SIG-M5 treated with dmso at 0.1 percent for 504 hours (cell line): ENCODE measurements around the gene SERPINA1.

ENCODE experiments used
- DNase-seq: peaks from one replicate; lab custom pipeline; 2025; ENCODE audit not compliant: unreplicated experiment; lab: John Stamatoyannopoulos, UW

SERPINA1 gene

GRCh38 chr14:94384342-94384741 lies 4.1 kb downstream of the SERPINA1 start:
- no peak for DNase-seq

- no peak for DNase-seq
Measured at GRCh38 chr14:94383777-94384176, 4.6 kb downstream of the SERPINA1 start.

- DNase-seq: no peak
Measured at GRCh38 chr14:94382716-94383596, 5.4 kb downstream of the SERPINA1 start.

- DNase-seq: no peak
Measured at GRCh38 chr14:94382099-94382715, 6.2 kb downstream of the SERPINA1 start.

DNA sequence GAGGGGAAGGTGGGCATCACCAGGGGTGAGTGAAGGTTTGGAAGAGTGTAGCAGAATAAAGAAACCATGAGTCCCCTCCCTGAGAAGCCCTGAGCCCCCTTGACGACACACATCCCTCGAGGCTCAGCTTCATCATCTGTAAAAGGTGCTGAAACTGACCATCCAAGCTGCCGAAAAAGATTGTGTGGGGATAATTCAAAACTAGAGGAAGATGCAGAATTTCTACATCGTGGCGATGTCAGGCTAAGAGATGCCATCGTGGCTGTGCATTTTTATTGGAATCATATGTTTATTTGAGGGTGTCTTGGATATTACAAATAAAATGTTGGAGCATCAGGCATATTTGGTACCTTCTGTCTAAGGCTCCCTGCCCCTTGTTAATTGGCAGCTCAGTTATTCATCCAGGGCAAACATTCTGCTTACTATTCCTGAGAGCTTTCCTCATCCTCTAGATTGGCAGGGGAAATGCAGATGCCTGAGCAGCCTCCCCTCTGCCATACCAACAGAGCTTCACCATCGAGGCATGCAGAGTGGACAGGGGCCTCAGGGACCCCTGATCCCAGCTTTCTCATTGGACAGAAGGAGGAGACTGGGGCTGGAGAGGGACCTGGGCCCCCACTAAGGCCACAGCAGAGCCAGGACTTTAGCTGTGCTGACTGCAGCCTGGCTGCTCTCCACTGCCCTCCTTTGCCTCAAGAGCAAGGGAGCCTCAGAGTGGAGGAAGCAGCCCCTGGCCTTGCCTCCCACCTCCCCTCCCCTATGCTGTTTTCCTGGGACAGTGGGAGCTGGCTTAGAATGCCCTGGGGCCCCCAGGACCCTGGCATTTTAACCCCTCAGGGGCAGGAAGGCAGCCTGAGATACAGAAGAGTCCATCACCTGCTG lies 7.0 kb downstream of the SERPINA1 start:
- DNase-seq: no peak

DNA sequence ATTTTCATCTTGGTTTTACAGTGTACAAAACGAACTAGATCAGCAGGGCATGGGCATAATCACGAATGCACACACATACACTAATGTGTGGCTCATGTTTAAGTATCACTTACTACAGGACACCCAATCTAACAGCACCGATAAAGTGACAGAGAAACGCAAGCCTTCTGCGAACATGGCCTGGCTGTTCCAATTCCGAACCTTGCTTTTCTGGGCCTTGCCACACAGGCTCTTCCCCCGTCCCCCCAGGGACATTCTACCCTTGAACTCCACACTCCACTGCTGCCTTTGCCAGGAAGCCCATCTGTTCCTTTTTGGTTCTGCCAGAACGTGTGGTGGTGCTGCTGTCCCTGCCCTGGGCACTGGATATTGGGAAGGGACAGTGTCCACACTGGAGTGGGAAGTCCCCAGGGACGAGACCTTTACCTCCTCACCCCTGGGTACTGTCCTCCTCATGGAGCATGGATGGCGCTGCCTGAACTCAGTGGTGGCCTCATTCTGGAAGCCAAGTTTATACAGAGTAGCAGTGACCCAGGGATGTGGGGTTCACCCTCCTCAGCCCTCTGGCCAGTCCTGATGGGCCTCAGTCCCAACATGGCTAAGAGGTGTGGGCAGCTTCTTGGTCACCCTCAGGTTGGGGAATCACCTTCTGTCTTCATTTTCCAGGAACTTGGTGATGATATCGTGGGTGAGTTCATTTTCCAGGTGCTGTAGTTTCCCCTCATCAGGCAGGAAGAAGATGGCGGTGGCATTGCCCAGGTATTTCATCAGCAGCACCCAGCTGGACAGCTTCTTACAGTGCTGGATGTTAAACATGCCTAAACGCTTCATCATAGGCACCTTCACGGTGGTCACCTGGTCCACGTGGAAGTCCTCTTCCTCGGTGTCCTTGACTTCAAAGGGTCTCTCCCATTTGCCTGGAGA lies 7.9 kb downstream of the SERPINA1 start:
- DNase-seq: no peak

- DNase-seq: no peak
Measured at GRCh38 chr14:94379291-94380224, 8.8 kb downstream of the SERPINA1 start.

DNA sequence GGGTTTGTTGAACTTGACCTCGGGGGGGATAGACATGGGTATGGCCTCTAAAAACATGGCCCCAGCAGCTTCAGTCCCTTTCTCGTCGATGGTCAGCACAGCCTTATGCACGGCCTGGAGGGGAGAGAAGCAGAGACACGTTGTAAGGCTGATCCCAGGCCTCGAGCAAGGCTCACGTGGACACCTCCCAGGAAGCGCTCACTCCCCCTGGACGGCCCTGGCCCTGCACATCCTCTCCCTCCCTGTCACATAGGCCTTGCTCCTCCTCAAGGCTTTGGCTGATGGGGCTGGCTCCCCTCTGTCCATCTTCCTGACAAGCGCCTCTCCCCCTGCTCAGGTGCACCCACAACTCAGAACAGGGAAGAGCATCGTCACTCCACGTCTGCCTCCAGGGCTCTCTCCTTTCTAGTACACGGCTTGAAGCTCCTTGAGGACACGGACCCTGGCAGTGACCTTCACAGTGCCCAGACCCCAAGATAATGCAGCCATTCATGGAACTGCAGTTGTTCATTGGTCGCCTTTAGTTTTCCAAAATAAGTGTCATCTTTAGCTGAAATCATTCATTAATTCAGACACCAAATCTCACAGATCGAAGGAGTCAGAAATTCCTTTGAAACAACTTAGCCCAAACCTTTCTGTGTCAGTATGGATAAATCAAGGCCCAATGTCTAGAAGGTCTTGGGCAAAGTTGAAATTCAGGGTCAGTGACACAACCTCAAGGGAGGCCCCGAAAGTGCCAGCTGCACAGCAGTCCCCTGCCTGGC lies 9.7 kb downstream of the SERPINA1 start:
- DNase-seq: no peak

DNA sequence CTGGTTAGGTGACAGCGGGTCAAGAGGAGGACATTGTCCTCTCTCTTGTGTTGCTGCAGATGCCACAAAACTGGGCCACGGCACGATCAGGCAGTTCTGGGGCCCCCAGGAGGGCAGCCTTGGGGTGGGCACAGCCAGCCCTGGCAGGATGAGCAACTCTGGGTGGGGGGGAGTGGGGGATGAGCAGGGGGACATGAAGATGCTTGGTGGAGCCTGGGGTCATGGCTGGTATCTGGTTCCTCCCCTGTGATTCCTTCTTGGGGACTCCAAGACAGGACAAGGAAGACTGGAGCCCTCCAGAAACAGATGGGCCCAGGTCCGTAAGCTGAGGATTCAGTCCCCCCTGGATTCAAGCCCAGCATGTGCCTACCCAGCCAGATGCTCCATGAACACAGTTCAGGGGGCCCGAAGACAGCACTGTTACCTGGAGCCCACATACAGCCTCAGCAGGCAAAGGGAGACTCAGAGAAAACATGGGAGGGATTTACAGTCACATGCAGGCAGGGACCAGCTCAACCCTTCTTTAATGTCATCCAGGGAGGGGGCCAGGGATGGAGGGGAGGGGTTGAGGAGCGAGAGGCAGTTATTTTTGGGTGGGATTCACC lies 10.4 kb downstream of the SERPINA1 start:
- no peak for DNase-seq

- no peak for DNase-seq
Measured at GRCh38 chr14:94376976-94377865, 11.2 kb downstream of the SERPINA1 start.

- no peak for DNase-seq
Measured at GRCh38 chr14:94376108-94376975, 12.1 kb downstream of the SERPINA1 start.

DNA sequence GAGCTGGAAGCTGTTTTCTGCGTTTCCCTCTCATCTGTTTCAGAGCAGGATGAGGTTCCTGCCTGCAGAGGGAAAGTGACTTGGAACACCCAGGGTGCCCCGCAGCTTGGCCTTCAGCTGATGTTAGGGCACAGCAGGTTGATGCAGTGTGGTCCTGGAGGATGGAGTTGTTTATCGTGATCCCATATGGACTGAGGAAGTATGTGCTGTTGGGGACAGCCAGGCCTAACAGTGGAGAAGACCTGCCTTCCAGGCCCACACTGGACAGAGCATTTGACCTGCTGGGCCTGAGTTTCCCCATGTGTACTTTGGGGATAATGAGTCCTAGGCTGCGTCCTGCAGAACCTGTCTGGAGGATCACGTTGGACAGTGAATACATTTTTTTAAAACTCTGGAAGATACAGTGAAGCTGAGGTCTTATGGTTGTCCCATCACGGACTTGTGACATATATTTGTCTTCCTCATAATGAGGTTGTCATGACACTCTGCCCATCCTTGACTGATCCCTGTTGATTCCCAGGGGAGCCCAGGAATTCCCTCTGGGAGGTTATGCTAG lies 12.8 kb downstream of the SERPINA1 start:
- no peak for DNase-seq

GRCh38 chr14:94374749-94375260 lies 13.6 kb downstream of the SERPINA1 start:
- no peak for DNase-seq

DNA sequence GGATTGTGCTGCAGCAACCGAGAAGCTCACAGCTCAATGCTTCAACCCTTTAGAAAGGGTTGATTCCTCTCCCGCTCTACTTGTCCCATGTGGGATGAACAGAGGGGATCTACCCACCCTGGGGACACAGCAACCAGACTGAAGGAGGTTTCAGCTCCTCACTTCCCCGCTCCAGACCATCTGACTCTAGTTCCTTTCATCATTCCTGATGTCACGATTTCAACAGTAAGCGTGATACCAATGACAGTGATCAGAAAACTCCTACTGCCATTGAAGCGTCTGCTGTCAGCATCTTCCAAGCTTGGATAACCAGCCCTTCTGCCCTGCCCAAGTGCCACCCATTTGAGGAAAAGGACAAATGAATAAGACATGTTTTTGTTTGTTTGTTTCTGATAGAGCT lies 14.3 kb downstream of the SERPINA1 start:
- no peak for DNase-seq

DNA sequence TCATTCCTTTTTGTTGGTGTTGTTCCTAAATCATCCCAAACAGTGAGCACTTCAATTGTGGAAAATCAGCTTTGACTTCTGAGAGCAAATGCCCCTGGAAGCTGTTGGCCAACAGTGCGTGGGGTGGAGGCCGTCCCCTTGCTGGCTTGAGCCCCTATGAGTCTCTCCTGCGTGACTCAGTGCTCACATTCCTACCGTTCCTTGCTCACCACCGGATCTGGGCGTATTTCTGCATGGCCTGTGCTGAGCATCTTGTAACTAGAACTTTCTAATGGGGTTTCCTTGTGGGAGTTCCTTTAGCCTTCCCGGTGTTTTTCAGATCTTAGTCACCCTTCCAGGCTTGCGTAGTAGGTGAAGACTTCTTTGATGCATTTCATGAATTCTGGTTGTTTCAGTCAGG lies 14.7 kb downstream of the SERPINA1 start:
- no peak for DNase-seq
